ENCODE results near the gene LRP1B.

The LRP1B gene

DNA sequence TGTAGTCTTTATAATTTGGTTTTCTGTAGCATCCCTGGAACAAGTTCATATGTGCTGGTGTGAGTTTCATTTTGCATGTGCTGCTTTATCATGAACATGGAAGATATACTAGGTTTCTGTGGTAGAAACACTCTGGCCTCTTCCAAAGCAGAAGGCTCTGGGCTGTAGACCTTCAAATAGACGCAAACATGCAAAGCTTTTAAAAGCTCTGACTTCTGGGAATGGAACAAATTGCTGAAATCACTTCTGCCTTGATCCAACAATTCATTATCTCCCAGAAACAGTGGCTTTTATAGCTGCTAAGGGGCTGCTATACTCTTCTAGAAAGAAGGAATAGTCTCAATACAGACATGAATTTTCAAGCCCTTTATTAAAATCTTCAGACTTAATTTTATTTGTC, 382.2 kb downstream of the LRP1B start:
- Mint-ChIP-seq H3K27ac (no peak overlapping the region), H3K4me1 (ENCODE audit: low read depth) (no peaks in the 10 kb centered on the region), H3K36me3 (ENCODE audit: low read depth) (no peaks in the 10 kb centered on the region), H3K4me3 (no peak overlapping the region), H3K9me3 (peaks cover 13% of the 10 kb centered on the region), H3K27me3 (ENCODE audit: low read depth) (no peaks in the 10 kb centered on the region)
- no peak for DNase-seq (ENCODE audit: low spot score)

DNA sequence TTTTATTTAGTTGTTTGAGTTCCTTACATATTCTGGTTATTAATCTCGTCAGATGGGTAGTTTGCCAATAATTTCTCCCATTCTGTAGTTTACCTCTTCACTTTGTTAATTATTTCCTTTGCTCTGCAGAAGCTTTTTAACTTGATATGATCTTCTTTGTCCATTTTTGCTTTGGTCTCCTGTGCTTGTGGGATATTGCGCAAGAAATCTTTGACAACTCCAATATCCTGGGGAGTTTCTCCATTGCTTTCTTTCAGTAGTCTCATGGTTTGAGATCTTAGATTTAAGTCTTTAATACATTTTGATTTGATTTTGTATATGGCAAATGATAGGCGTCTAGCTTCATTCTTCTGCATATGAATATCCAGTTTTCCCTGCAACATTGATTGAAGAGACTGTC, 389.2 kb downstream of the LRP1B start:
- DNase-seq (ENCODE audit: low spot score), result no peak
- no peaks in the 10 kb centered on the region for H3K27me3 Mint-ChIP-seq (ENCODE audit: low read depth)

DNA sequence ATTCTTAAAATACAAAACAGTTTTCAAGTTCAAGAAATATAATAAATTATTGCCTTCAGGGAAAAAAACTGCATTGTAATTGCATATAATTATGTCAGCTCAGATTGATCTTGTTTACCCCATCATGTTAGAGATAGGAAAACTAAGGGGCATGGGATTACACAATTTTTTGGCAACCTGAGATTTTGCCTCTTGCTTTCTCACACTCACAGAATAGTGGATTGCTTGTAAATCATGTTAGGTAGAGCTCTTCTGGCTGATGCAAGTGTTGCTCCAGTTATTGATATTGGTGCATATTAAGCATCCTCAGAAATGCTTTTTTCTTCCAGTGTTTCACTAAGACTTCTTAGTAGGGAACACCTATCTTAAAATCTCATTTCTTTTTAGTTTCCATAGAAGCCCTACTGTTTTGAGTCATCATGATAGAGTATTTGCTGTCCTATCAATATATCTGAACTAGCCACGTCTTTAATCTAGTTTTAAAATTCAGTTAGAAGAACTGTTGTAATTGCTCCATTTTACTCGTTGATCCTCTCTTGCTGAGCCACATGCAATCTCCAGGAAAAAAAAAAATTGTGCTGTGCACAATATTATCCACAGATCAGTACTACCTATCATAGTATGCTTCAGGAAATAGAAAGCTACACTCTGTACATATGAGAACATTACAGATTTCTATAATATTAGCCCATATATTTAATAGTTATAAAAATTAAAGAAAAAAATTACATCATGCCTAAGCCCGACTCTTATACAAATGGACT, 393.1 kb downstream of the LRP1B start:
- no peaks in the 10 kb centered on the region for H3K27me3 Mint-ChIP-seq (ENCODE audit: low read depth)
- H3K4me3 Mint-ChIP-seq, result no peak overlapping the region
- peaks cover 16% of the 10 kb centered on the region for H3K9me3 Mint-ChIP-seq
- no peaks in the 10 kb centered on the region for H3K36me3 Mint-ChIP-seq (ENCODE audit: low read depth)
- no peak overlapping the region for H3K27ac Mint-ChIP-seq
- no peak for DNase-seq (ENCODE audit: low spot score)
- H3K4me1 Mint-ChIP-seq (ENCODE audit: low read depth), result no peaks in the 10 kb centered on the region

More for the DNA sequence above, 389.2 kb downstream of the LRP1B start:
- H3K27ac Mint-ChIP-seq, result no peak overlapping the region
- no peaks in the 10 kb centered on the region for H3K4me1 Mint-ChIP-seq (ENCODE audit: low read depth)
- H3K9me3 Mint-ChIP-seq, result peaks cover 13% of the 10 kb centered on the region
- no peaks in the 10 kb centered on the region for H3K36me3 Mint-ChIP-seq (ENCODE audit: low read depth)
- no peak overlapping the region for H3K4me3 Mint-ChIP-seq

DNA sequence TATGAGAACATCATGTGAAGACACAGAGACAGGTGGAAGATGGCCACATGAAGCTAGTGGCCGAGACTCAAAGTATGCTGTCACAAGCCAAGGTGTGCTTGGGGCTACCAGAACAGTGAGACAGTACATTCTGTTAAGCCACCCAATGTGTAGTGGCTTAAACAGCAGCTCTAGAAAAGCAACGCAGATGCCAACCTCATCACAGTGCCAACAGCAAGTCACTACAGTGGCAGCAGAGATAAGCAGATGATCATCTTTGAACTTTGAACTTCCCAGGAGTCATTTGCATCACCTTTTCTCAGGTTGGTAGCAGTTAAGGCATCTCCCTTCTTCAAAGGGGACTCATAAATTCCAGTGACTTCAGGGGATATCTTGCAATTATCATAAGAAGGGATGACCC, 394.4 kb downstream of the LRP1B start:
- no peak for DNase-seq (ENCODE audit: low spot score)
- Mint-ChIP-seq H3K4me3 (no peak overlapping the region), H3K27ac (no peak overlapping the region), H3K36me3 (ENCODE audit: low read depth) (no peaks in the 10 kb centered on the region), H3K4me1 (ENCODE audit: low read depth) (no peaks in the 10 kb centered on the region), H3K27me3 (ENCODE audit: low read depth) (no peaks in the 10 kb centered on the region), H3K9me3 (peaks cover 20% of the 10 kb centered on the region)

DNA sequence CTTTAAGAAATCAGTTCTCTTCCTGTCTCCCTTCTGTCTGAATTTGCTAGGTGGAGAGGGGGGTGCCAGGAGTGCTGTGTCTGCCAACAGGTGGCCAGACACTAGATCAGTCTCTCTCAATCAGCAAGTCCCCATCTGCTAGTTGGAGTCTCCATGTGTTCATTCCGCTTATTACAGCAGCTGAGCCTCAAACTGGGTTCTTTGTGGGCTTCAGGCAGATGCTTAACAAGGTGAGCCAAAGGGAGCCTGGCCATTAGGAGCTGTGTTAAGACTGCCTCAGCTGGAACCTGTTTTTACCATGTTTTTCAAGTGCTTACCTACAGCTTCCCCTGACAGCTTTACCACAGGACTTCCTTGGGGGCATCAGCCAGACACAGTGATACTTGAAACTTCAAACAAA, 401.9 kb downstream of the LRP1B start:
- peaks cover 24% of the 10 kb centered on the region for H3K9me3 Mint-ChIP-seq
- H3K27ac Mint-ChIP-seq, result no peak overlapping the region
- H3K4me1 Mint-ChIP-seq (ENCODE audit: low read depth), result no peaks in the 10 kb centered on the region
- no peak overlapping the region for H3K4me3 Mint-ChIP-seq
- DNase-seq (ENCODE audit: low spot score), result no peak
- H3K27me3 Mint-ChIP-seq (ENCODE audit: low read depth), result no peaks in the 10 kb centered on the region
- H3K36me3 Mint-ChIP-seq (ENCODE audit: low read depth), result no peaks in the 10 kb centered on the region

DNA sequence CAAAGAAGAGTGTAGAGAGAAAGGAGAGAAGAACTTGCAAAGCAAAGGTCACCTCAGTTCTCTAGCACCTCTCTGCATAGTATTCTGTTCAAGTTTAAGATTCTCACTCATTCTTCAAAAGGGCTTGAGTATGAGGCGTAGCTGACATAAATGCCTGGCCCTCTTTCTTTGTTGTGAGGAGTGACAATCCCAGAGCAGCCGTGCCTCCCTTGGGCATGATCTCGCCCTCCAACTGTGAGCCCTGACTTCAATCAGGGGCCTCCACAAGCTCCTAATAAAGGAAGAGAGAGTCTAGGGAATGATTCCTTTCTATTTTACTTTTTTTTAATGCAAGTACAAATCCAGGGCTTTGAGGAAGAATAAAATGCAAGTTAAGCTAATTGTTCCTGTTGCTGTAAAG, 402.7 kb downstream of the LRP1B start:
- Mint-ChIP-seq H3K9me3 (peaks cover 17% of the 10 kb centered on the region), H3K36me3 (ENCODE audit: low read depth) (no peaks in the 10 kb centered on the region)

DNA sequence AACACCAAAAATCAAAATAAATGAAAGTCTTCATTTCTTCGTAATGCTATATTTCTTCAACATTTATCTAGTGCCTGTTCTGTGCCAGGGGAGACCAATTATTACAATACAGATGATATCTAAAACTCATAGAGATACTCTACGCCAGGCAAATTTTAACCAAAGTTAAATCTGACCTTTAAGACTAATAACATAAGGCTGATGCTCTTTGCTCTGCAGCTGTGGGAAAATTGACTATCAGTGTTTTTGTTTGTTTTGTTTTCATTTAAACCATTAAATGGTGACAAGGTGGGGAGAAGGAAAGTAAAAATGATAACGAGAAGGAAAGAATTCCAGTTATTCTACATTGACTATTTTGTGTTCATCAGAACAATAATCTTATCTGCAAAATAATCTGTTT, 406.4 kb downstream of the LRP1B start:
- Mint-ChIP-seq H3K27me3 (ENCODE audit: low read depth) (no peaks in the 10 kb centered on the region), H3K4me3 (no peak overlapping the region), H3K27ac (no peak overlapping the region), H3K4me1 (ENCODE audit: low read depth) (no peaks in the 10 kb centered on the region), H3K36me3 (ENCODE audit: low read depth) (no peaks in the 10 kb centered on the region), H3K9me3 (peaks cover 10% of the 10 kb centered on the region)
- DNase-seq (ENCODE audit: low spot score), result no peak

More for the DNA sequence above, 402.7 kb downstream of the LRP1B start:
- H3K4me3 Mint-ChIP-seq, result no peak overlapping the region
- no peaks in the 10 kb centered on the region for H3K4me1 Mint-ChIP-seq (ENCODE audit: low read depth)
- H3K27me3 Mint-ChIP-seq (ENCODE audit: low read depth), result no peaks in the 10 kb centered on the region
- H3K27ac Mint-ChIP-seq, result no peak overlapping the region
- no peak for DNase-seq (ENCODE audit: low spot score)

DNA sequence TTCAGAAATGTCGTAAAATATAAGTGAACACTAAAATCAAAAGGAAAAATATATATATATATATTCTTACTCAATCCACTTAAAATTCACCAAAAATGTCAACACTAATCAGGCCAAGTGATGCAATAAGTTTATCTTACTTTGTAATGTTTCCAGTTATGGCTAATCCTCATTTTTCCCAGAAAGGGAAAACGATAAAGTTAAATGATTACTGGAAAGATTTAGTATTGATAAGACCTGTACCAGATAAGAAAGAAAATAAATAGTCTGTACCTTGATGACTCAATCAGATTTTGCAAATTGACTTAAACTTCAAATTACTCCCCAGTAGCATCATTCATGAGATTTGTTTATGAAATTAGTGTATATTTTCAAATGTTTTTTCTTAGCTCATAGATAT, 407.0 kb downstream of the LRP1B start:
- Mint-ChIP-seq H3K4me3 (no peak overlapping the region), H3K27me3 (ENCODE audit: low read depth) (no peaks in the 10 kb centered on the region), H3K4me1 (ENCODE audit: low read depth) (no peaks in the 10 kb centered on the region), H3K9me3 (peaks cover 7% of the 10 kb centered on the region), H3K27ac (no peak overlapping the region), H3K36me3 (ENCODE audit: low read depth) (no peaks in the 10 kb centered on the region)
- DNase-seq (ENCODE audit: low spot score), result no peak

DNA sequence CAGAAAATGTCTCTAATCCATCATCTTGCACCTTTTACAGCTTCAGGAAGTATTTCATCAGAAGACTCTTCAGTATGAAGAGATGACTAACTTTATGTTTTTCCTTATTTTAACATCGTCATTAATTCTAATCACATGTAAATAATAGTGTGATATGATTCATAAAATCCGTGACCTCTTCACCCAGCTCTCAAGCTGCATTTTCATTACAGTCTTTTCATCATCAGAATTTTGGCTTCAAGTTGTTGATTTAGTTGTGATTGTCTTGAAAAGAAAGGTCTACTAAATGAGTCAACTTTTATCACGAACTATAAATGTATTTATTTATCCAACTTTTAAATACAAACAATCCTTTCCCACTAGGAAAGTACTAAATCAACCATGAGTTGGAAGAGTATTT, 410.3 kb downstream of the LRP1B start:
- Mint-ChIP-seq H3K9me3 (peaks cover 5% of the 10 kb centered on the region), H3K27me3 (ENCODE audit: low read depth) (no peaks in the 10 kb centered on the region), H3K36me3 (ENCODE audit: low read depth) (no peaks in the 10 kb centered on the region), H3K27ac (no peak overlapping the region), H3K4me3 (no peak overlapping the region), H3K4me1 (ENCODE audit: low read depth) (no peaks in the 10 kb centered on the region)
- DNase-seq (ENCODE audit: low spot score), result no peak

DNA sequence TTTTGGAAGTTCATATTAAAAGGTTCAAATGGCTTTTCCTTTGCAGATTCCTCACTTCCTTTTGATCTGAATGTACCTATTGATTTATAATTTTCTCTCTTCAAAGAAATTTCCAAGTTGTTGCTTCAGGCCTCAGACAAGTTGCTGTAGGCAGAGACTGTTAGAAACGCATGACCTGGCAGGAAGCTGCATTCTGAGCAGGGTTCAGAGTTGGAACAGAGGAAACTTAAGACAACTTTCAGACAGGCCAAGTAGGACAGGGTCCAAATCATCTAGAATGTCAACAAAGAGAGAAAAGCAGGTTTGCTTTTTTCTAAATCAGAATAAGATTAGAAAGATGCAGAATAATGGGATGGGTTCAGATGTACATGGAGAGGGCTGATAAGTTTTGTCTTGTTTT, 416.3 kb downstream of the LRP1B start:
- no peak for DNase-seq (ENCODE audit: low spot score)
- Mint-ChIP-seq H3K27ac (no peak overlapping the region), H3K4me1 (ENCODE audit: low read depth) (no peaks in the 10 kb centered on the region), H3K9me3 (no peaks in the 10 kb centered on the region), H3K36me3 (ENCODE audit: low read depth) (no peaks in the 10 kb centered on the region), H3K27me3 (ENCODE audit: low read depth) (no peaks in the 10 kb centered on the region), H3K4me3 (no peak overlapping the region)

DNA sequence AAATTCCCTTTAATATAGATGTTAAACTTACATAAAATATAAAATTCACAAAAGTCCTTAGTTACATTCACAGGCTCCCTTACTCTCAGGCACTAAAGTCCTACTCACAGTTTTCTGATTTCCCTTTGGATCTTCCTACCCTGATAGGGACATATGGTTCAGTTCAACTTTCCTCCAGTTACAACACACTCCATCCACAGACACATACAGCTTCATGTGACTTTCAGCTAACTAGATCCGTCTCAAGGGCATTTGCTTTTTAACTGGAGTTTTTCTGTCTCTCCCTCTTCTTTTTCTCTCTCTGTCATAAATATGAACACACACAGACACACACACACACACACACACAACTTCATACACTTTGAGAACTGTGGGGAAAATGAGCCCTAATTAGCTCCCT, 419.2 kb downstream of the LRP1B start:
- Mint-ChIP-seq H3K4me1 (ENCODE audit: low read depth) (no peaks in the 10 kb centered on the region), H3K9me3 (no peaks in the 10 kb centered on the region), H3K27me3 (ENCODE audit: low read depth) (no peaks in the 10 kb centered on the region), H3K27ac (no peak overlapping the region), H3K4me3 (no peak overlapping the region), H3K36me3 (ENCODE audit: low read depth) (no peaks in the 10 kb centered on the region)
- DNase-seq (ENCODE audit: low spot score), result no peak

DNA sequence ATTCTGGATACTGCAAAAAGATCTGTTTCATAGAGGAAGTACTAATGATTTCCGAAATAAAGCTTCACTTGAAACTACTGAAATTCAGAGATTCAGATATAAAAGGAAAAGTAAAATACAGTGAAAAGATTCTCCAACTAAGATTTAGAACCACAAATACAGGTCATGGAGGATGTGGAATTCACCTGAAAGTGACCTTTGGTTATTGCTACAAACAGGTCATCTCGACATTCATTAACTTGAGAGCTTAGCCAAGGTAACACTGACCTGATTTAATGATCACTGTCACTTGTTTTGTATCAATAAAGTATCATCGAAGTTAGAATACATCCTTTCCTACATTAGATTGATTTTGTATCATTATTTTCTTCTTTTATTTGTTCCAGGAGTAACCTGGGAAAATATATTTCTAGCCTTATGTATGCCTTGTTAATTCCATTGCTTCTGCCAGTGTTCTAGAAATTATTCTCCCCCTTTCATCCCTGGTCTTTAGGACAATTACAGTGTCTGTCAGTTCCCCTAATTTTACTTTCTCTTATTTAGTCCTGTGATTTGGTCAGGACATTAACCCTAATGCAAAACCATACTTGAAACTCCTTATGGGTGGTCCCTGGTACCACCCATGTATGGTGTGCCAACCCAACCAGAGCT, 420.1 kb downstream of the LRP1B start:
- Mint-ChIP-seq H3K9me3 (no peaks in the 10 kb centered on the region), H3K27ac (no peak overlapping the region), H3K36me3 (ENCODE audit: low read depth) (no peaks in the 10 kb centered on the region), H3K4me3 (no peak overlapping the region), H3K27me3 (ENCODE audit: low read depth) (no peaks in the 10 kb centered on the region), H3K4me1 (ENCODE audit: low read depth) (no peaks in the 10 kb centered on the region)
- DNase-seq (ENCODE audit: low spot score), result no peak

DNA sequence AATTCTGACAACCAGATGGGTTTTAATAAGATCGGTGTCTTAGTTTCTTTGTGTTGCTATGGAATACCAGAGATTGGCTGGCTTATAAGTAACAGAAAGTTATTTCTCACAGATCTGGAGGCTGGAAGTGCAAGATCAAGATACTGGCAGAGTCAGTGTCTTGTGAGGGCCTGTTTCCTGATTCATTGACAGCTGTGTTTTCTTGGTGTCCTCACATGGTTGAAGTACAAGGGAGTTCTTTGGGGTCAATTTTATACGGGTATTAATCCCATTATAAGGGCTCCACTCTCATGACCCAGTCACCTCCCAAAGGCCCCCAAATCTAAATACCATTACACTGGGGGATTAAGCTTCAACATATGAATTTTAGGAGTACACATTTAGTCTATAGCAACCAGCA, 421.1 kb downstream of the LRP1B start:
- no peak for DNase-seq (ENCODE audit: low spot score)
- no peaks in the 10 kb centered on the region for H3K27me3 Mint-ChIP-seq (ENCODE audit: low read depth)
- H3K9me3 Mint-ChIP-seq, result no peaks in the 10 kb centered on the region
- H3K36me3 Mint-ChIP-seq (ENCODE audit: low read depth), result no peaks in the 10 kb centered on the region
- H3K4me1 Mint-ChIP-seq (ENCODE audit: low read depth), result no peaks in the 10 kb centered on the region
- H3K27ac Mint-ChIP-seq, result no peak overlapping the region
- H3K4me3 Mint-ChIP-seq, result no peak overlapping the region

DNA sequence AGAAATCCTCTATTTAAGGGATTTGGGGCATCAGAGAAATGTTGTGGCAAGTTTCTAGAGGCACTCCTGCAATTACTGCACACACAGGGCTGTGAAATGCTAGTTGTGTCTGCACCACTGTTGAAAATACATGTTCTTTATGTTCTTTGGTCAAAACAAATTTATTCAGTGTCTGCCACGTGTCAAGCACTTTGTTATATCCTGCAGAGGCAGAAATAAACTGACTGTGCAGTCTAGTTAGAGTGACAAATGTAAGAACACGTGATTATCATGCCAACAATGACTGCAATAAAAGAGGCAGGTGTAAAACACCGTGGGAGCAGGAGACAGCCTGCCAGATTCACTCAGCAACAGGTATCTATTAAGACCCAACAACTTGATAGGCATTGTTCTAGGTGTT, 423.3 kb downstream of the LRP1B start:
- H3K9me3 Mint-ChIP-seq, result peaks cover under 1% of the 10 kb centered on the region
- no peak overlapping the region for H3K4me3 Mint-ChIP-seq
- no peaks in the 10 kb centered on the region for H3K4me1 Mint-ChIP-seq (ENCODE audit: low read depth)
- no peaks in the 10 kb centered on the region for H3K27me3 Mint-ChIP-seq (ENCODE audit: low read depth)
- H3K36me3 Mint-ChIP-seq (ENCODE audit: low read depth), result no peaks in the 10 kb centered on the region
- H3K27ac Mint-ChIP-seq, result no peak overlapping the region
- no peak for DNase-seq (ENCODE audit: low spot score)

DNA sequence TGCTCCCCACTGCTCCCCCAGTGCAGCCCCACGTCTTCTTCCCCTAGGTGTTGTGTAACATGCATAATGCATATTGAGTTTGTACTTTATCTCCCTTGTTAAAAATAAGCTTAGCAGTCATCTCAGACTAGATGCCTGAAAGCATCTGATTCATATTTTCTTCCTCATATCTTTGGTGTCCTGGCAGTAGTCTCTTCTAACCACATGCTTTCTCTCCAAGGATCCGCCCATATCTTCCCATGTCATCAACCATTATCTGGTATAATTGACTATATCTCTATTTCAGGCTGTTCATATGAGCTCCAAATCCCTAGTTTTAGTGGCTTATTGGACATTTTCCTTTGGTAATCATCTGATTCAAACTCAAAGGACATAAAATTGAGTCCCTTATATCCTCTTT, 426.3 kb downstream of the LRP1B start:
- no peaks in the 10 kb centered on the region for H3K4me1 Mint-ChIP-seq (ENCODE audit: low read depth)
- H3K27ac Mint-ChIP-seq, result no peak overlapping the region
- DNase-seq (ENCODE audit: low spot score), result no peak
- H3K27me3 Mint-ChIP-seq (ENCODE audit: low read depth), result no peaks in the 10 kb centered on the region
- peaks cover 19% of the 10 kb centered on the region for H3K9me3 Mint-ChIP-seq
- H3K4me3 Mint-ChIP-seq, result no peak overlapping the region
- H3K36me3 Mint-ChIP-seq (ENCODE audit: low read depth), result no peaks in the 10 kb centered on the region
